Activated CD4-positive, alpha-beta T cell treated with anti-CD3 and anti-CD28 coated beads, Interleukin-2, Interleukin-4, amounts not matched to agents 100 ng/mL and 50 ng/mL, durations not matched to agents 16 hours and 8 hours (primary cell): Measurements from ENCODE around the gene FLRT2.

Experiments
- DNase-seq: peaks from one replicate; pipeline ENCODE4 v3.0.0-alpha.2; 2020; ENCODE audit warnings: low spot score

Gene FLRT2

GRCh38 chr14:85660243-85660922, 130.4 kb downstream of the FLRT2 start:
- no peak for DNase-seq

GRCh38 chr14:85662096-85662495, 132.2 kb downstream of the FLRT2 start:
- DNase-seq = no peak

- no peak for DNase-seq
These were observed 133.3 kb downstream of the FLRT2 start for GRCh38 chr14:85663256-85663655.

GRCh38 chr14:85663667-85664066, 133.7 kb downstream of the FLRT2 start:
- no peak for DNase-seq

GRCh38 chr14:85675957-85676356, 146.0 kb downstream of the FLRT2 start:
- DNase-seq = no peak

- no peak for DNase-seq
These were observed 157.0 kb downstream of the FLRT2 start for GRCh38 chr14:85686908-85687307.

GRCh38 chr14:85687456-85687855, 157.5 kb downstream of the FLRT2 start:
- DNase-seq = no peak

GRCh38 chr14:85688006-85688405, 158.1 kb downstream of the FLRT2 start:
- no peak for DNase-seq

GRCh38 chr14:85695300-85695699, 165.4 kb downstream of the FLRT2 start:
- DNase-seq = no peak

- no peak for DNase-seq
These were observed 171.2 kb downstream of the FLRT2 start for GRCh38 chr14:85701116-85701515.

GRCh38 chr14:85701763-85702162, 171.8 kb downstream of the FLRT2 start:
- DNase-seq = no peak

- no peak for DNase-seq
These were observed 172.2 kb downstream of the FLRT2 start for GRCh38 chr14:85702191-85702590.

GRCh38 chr14:85702997-85703396, 173.1 kb downstream of the FLRT2 start:
- DNase-seq = no peak
